GM12891 (cell line): Measurements from ENCODE around the gene CWF19L2.

ENCODE experiments used
- POLR2A ChIP-seq: IDR thresholded peaks from 2 replicates; pipeline ENCODE4 v1.6.1; 2011; ENCODE audit warnings: low read depth, low read length, control low read depth
- POLR2AphosphoS5 ChIP-seq: IDR thresholded peaks from 2 replicates; pipeline ENCODE4 v1.6.1; 2011; ENCODE audit warnings: low read depth, low read length, control low read depth
- SPI1 ChIP-seq: IDR thresholded peaks from 2 replicates; pipeline ENCODE4 v1.6.1; 2011; ENCODE audit warnings: low read depth, low read length, control low read depth

- TF ChIP-seq POLR2A (no peak), SPI1 (no peak), POLR2AphosphoS5 (no peak)
Measured at GRCh38 chr11:107329164-107329563, 128.5 kb downstream of the CWF19L2 start.
